RPMI8226 (cell line): ENCODE results near the gene MCUR1.
A peak's percentile ranks its signal among the peaks of the same experiment; 100 is the strongest.
"Not testable (repeated sequence)": the region's sequence is repeated elsewhere in the genome, so short reads cannot be mapped to it uniquely, and the experiment has no call there.

Experiments used
- DNase-seq: peaks from one replicate; pipeline ENCODE4 v3.0.0-alpha.2; 2015

Gene MCUR1

DNA sequence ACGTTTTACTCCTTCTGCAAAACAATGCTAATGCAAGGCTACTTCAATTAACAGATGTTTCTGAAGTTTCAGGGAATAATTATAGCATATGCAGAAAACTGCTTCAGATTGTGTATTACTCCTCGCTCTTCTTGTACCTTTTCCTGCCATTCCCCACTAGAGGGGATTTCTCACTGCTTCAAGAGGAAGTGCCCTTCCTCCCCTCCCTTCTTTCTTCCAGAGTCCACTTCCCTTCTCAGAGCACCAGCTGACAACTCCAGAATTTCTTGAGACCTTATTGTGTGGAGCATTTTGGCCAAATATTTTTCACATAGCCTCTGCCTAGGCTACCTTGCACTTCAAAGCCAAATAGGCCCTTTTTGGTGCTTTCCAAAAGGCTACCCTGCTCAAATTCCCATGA is 12.7 kb upstream of the MCUR1 start:
- DNase-seq = no peak

DNA sequence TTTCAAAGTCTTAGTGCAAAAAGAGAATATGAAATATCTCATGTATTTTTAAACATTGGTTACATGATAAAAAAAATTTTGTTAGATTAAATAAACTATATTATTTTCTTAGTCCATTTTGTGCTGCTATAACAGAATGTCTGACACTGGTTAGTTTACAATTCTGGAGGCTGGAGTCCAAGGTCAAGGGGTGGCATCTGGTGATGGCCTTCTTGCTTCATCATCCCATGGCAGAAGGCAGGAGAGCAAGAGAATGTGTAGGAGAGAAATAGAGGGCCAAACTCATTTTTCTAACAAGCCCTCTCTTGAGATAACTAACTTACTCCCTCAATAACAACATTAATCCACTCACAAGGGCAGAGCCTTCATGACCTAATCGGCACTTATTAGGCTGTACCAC is 11.5 kb upstream of the MCUR1 start:
- no peak for DNase-seq

DNA sequence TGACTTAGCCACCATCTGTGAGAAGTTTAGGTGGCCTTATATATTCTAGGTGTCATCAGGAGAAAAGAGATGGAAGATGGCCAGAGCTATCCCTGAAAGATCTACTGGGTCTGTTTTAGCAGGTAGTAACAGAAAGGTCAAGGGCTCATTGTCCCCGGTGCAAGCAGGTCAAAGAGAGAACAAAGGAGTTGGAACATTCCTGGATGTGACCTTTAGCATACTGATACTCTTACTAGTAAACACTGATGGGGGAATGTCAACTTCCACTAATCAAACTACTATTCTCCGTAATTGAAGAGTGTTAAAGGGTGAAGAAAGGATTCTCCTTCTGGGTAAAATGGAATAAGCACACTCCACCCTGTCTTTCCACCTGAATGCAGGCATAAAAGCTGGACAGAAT is 4.0 kb upstream of the MCUR1 start:
- DNase-seq = no peak

DNA sequence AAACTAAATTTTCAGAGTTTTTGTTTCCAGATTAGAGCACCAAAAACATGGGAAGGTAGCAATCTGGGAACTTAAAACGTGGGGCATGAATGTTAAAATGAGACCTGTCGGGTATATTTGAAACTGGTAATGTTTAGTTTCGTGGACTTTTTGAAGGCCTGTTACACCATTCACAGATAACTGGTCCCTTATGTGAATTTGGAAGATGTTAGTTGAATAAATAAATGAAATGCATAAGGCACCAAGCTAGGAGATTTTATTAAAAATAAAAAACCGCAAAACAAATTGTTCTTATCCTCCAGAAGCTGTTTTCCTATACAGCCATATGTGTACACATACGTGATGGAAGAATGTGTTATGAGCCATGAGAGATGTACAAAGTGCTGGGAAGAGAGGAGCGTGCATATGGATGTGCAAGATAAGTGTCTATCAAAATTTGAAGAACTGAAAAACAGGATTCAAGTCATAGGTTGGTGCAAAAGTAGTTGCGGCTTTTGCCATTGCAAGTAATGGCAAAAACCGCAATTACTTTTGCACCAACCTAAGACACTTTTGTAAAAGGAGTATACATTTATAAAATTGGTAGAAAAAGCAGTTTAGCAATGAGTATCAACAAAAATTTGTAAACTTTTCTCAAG is 700 bp upstream of the MCUR1 start:
- DNase-seq = peak; percentile 80

- DNase-seq = peak; percentile 74
Observed at GRCh38 chr6:13813621-13814175, 659 bp downstream of the MCUR1 start.

- DNase-seq = no peak
Observed at GRCh38 chr6:13813026-13813425, 1.3 kb downstream of the MCUR1 start.

GRCh38 chr6:13812359-13812642 is 2.1 kb downstream of the MCUR1 start:
- DNase-seq = no peak

DNA sequence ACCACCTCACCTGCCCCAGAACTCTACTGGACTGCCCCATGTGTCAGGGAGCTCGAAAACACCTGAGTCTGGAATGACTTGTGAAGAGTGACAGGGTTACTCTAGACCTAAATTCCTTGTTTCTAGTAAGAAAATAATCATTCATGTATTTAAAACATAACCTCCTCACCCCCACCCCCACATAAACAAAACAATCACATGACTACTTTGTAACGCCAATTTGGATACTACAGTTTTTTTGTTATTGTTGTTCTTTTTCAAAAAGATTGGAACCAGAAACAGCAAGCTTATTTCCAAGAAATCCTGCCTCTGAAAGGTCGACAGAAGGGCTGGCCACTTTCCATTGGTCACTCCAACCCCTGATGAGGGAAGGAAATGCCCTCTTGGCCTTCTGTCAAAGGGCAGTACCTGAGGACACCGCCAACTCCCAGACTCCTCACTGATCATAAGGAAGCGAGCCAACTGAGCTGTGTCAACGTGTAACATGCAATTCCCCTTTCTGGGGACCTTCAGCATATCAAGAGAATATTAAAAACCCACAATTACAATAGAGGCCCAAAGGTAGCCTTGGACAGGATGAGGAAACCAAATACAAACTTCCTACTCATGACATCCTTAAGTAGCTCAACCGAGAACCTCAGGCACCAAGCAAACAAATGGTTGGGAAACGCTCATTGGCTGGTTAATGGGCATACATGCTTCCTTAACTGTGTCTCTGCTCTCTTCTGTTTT is 2.6 kb downstream of the MCUR1 start:
- no peak for DNase-seq

GRCh38 chr6:13810688-13811446 is 3.5 kb downstream of the MCUR1 start:
- no peak for DNase-seq

- no peak for DNase-seq
Observed at GRCh38 chr6:13808801-13809200, 5.6 kb downstream of the MCUR1 start.

GRCh38 chr6:13807696-13808095 is 6.7 kb downstream of the MCUR1 start:
- no peak for DNase-seq

DNA sequence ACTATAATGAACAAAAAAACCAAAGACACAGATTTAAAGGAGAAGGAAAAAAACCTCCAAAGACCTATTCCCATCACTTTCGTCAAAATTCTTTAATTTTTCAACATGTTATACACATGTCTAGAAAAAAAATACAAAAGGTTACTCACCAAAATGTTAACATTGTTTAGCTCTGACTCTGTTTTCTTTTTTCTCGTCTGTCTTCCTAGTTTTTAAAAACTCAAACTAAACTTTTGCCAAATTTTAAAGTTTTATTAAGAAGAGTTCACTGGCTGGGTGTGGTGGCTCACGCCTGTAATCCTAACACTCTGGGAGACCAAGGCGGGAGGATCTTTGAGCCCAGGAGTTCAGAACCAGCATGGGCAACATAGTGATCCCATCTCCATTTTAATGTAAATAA is 10.8 kb downstream of the MCUR1 start:
- DNase-seq = no peak

DNA sequence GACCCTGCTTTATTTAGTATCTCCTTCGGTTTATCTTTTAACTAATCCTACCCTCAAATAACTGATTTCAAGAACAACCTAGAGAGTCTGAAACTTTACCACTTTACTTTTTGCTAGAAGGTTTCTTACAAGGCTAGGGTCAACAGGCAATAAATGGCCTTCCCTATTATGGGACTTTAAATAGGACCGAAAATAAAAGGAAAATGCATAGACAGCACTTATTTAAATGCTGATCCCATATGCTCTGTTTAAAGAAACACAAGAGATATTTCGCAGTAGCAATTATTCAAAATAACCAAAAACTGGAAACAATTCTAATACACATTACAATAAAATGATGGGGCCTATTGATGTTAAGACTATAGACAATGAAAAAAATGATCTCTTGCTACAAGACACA is 13.7 kb downstream of the MCUR1 start:
- DNase-seq = no peak

DNA sequence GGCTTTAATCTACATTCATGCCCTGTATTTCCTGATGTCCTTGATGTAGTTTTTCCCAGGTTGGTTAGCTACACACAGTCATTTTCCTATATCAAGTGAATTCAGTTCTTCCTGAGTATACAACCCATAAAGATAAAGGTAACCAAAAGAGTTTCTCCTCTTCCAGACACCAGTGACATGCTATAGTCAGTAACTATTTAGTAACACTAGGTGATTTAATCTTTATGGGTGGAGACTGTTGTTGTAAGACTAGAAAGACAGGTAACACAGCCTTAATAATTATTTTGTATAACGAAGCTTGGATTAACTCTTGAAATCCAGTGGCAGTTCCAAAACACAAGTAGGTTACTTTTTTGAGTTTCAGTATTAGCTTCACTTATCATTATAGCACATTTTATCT is 17.6 kb downstream of the MCUR1 start:
- no peak for DNase-seq

GRCh38 chr6:13795041-13795750 is 19.2 kb downstream of the MCUR1 start:
- DNase-seq = peak; percentile 86

- no peak for DNase-seq
Observed at GRCh38 chr6:13794184-13794583, 20.2 kb downstream of the MCUR1 start.

DNA sequence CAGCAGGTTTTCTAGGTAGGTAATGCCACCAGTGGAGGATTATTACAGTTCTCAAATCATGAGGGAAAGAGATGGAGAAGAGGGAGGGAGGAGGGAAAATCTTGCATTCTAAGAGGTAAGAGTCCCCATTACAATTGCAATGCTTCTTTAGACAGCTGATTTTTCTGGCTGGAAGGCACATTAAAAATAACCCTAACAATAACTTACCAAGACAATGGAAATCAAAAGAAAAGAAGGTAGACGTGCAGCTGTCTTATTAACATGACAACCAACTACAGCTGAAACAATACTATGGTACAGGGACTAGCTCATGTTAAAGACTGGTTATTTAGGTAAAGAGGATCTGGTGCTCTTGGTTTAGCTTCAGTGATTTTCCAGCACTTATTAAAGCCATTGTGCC is 24.6 kb downstream of the MCUR1 start:
- DNase-seq = no peak

GRCh38 chr6:13788820-13789219 is 25.5 kb downstream of the MCUR1 start:
- DNase-seq = no peak

DNA sequence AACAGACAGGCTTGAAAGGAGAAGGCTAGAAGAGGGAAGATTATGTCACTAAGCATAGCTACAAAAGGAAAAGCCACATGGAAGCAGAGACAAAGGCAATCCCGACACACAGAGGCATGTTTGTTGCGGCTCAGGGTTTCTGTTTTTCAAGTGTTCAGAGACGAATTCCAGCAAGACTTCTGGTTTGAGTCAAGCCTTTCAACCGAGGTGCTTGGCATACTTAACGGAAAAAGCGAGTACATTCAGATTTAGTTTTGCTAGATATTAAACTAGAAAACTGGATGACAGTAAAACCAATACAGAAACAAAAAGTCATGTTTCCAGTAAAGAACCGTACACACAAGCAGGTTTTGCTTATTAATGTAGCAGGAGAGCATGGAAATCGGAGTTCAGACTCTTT is 27.2 kb downstream of the MCUR1 start:
- DNase-seq = no peak

- DNase-seq = not testable (repeated sequence)
Observed at GRCh38 chr6:13780162-13780561, 34.2 kb downstream of the MCUR1 start.

GRCh38 chr6:13778028-13778427 is 36.3 kb downstream of the MCUR1 start:
- no peak for DNase-seq

DNA sequence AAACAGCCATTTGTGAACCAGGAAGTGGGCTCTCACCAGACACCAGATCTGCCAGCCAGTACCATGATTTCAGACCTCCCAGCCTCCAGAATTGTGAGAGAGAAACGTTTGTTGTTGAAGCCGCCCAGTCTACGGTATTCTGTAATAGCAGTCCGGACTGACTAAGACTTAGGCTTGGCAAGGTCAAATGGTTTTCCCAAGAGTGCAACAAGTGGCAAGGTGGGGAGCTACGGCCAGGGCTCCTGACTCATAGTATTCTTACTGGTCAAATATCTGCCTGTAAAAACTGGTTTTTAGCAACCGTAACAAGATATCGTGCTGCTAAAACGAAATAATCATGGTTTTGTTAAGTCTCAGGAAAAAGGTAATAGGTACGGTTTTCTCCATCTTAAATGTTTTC is 37.8 kb downstream of the MCUR1 start:
- DNase-seq = no peak

DNA sequence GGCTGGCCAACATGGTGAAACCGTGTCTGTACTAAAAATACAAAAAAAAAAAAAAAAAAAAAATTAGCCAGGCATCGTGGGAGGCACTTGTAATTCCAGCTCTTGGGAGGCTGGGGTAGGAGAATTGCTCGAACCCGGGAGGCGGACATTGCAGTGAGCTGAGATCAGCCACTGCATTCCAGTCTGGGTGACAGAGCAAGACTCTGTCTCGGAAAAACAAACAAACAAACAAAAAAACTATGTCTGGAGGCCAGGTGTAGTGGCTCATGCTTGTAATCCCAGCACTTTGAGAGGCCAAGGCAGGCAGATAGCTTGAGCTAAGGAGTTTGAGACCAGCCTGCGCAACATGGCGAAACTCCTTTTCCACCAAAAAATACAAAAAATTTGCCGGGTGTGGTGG is 38.9 kb downstream of the MCUR1 start:
- not testable (repeated sequence) for DNase-seq
